PC-9 (cell line): Measurements from ENCODE around the gene CERCAM.

Source experiments
- CTCF ChIP-seq: fragments of 200-600 bp; sonication (generic); conservative IDR thresholded peaks from 2 replicates; pipeline ENCODE4 v1.6.1; 2017; ENCODE audit warnings: mixed run types, antibody characterized with exemption, mild to moderate bottlenecking, moderate library complexity
- EZH2 ChIP-seq: fragments of 200-600 bp; sonication (generic); IDR thresholded peaks from 2 replicates; pipeline ENCODE4 v1.8.0; 2017; ENCODE audit warnings: antibody characterized with exemption, low read depth

- TF ChIP-seq CTCF (no peak), EZH2 (no peak)
These were observed 64.2 kb downstream of the CERCAM start for GRCh38 chr9:128484686-128485413.
